Activated CD4-positive, alpha-beta T cell treated with anti-CD3 and anti-CD28 coated beads, Interleukin-2, amount 50 U/mL, for 1 hour (primary cell): ENCODE results near the gene DNAJA3.

Experiments used
- DNase-seq: peaks from one replicate; pipeline ENCODE4 v3.0.0-alpha.2; 2020

DNAJA3 gene

DNA sequence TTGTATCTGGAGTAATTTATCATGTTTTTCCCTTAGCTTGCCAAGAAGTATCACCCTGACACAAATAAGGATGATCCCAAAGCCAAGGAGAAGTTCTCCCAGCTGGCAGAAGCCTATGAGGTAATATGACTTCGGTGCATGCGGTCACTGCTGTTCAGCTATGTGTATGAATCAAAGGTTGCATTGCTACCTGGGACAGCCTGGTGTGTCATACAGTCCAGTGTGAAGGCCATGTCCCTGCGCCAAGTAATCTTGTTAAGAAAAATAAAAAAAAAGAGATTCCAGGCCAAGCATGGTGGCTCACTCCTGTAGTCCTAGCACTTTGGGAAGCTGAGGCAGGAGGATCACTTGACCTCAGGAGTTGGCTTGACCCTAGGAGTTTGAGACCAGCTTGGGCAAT lies 11.7 kb downstream of the DNAJA3 start:
- no peak for DNase-seq

DNA sequence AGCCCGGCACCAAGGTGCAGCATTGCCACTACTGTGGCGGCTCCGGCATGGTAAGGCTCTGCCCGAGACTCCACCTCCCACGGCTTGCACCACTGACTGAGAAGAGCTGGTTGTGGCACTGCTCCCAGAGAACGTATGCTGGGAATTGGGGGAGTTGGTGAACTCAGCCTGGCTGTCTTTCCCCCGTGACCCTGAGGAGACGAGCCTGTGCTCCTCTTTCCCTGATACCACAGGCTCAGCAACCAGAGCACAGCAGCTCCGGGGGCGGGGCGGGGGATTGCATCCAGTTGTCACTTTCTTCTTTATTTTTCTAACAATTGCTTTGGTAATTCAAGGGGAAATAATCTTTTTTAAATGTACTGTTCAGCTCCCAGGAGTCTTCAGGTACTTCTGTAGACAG lies 16.7 kb downstream of the DNAJA3 start:
- no peak for DNase-seq

DNA sequence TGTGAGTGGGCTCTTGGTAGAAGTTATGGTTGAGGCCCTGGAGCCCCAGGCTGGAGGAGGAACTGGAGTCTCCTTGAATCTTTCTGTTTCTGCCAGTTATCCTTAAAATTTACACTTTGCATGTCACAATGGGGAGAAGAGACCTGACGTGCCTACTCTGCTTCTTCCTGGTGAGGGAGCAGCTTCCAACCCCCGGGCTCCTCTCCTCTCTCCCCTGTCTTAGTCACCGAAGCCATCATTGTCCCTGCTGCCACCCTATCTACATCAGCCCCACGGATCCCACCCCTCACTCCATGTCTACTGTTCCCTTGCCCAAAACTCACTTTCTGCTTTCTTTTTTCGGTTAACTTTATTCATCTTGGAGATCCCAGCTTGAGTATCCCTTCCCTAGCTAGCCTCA lies 17.6 kb downstream of the DNAJA3 start:
- no peak for DNase-seq

DNA sequence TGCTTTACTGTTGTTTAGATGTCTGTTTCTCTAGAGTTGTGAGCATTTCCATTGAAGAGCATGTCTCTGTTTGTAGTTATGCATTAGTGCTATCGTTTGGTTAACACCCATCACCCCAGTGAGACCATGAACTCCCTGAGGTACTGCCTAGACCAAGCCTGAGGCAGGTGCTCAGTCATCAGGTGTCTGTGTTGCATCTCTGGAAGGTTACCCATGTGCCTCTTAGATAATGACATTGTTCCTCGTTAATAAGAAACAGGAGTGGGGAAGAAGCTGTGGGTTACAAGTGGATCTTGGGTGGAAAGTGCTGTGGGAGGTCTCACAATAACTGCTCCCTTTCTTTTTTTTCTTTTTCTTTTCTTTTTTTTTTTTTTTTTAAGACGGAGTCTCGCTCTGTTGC lies 18.3 kb downstream of the DNAJA3 start:
- DNase-seq, result no peak

DNA sequence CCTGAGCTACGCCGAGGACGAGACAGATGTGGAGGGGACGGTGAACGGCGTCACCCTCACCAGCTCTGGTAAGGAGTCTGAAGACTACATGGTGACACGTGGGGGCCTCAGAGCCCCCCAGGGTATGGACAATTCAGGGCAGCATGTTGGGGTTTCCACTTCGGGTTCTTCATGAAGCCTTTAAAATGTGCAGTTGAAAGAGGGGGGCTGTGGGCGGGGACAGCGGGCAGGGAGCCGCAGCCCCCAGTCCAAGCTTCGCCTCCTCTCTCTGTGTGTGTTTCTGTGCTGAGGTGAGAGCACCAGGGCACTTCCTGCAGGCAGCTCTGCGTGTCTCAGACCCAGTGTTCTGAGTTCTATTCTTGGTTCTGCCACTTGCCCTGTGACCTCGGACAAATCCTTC lies 24.8 kb downstream of the DNAJA3 start:
- DNase-seq, result no peak

DNA sequence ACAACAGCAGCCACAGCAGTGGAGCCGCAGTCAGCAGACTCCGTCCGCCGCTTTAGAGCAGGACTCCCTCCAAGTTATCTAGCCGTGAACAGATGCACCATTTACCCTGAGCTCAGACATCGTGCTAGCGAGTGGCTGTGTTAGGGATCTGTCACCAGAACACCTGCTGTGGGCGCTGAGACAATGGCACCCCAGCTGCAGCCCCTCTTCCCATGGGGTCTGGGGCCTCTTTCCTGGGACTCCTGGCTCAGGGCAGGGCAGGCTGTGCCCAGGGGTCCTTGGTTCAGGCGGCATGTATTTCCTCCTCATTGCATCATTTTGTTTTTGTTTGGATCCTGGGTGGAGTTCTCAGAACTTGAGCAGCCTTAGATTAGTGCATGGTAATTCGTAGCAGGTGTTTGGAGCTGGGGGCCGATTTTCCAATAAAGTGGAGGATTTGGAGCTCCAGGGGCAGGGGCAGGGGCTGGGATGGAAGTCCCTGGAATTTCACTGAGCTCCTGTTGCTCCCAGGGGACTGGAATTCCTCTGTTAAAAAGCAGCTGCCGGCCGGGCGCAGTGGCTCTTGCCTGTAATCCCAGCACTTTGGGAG lies 25.4 kb downstream of the DNAJA3 start:
- no peak for DNase-seq

DNA sequence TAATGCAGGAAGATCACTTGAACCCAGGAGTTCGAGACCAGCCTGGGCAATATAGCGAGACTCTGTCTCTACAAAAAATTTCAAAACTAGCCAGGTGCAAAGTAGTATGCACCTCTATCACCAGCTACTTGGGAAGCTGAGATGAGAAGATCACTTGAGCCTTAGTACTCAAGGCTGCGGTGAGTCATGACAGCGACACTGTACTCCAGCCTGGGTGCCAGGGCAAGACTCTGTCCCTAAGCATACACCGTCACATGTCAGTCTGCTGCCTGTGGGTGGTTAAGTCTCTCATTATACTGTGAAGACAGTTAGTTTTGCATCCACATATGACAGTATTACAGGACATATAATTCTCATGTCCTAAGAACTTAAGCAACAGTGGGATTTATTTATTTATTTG lies 27.0 kb downstream of the DNAJA3 start:
- DNase-seq, result no peak

DNA sequence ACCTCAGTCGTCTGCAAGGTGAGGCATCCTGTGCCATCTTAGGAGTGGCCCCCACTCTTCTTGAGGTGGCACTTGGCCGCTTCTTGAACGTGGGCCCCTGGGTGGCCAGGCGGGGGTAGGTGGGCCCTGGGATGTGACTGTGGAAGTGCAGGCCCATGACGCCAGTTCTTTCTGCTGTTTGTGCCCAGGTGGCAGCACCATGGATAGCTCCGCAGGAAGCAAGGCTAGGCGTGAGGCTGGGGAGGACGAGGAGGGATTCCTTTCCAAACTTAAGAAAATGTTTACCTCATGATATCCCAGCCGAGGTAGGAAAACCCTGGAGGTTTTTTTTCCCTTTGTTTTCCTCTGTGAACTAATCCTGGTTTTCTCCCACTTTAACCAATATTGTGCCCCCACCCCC lies 29.0 kb downstream of the DNAJA3 start:
- no peak for DNase-seq

DNA sequence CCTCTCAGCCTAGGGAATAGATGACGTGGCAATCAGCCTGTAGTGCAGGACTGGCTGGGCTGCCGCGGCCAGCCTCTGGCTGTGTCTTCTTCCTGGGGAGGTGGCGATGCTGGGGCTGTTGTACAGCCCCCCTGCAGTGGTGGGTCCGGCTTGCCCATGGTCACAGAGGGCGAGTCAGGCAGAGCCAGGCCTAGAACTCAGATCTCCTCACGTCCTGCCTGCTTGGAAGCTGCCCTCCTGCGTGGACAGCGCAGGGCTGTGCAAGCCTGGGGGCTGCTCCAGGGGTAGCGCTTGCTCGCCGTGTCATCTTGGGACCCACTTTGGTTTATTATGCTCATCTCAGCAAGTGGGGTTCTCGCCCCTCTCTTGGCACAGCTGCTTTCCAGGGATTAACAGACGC lies 29.4 kb downstream of the DNAJA3 start:
- DNase-seq, result no peak

DNA sequence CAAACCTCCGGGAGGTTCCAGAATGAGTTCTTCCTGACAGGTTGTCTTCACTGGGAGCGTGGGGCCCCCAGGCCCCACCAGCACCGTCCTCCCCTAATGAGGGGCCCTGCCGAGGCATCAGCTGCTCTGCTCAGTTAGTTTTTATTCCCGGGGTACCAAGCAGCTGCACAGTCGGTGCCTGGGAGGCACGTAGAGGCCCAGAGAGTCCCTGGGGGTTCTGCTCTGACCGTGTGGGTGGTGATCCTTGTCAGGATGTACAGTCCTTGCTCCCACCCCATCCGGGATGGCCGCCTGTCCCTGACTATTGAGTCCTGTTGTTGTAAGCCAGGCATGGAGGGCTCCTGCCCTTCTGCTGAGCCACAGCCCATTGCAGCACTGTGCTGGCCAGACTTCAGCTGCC lies 30.3 kb downstream of the DNAJA3 start:
- no peak for DNase-seq

DNA sequence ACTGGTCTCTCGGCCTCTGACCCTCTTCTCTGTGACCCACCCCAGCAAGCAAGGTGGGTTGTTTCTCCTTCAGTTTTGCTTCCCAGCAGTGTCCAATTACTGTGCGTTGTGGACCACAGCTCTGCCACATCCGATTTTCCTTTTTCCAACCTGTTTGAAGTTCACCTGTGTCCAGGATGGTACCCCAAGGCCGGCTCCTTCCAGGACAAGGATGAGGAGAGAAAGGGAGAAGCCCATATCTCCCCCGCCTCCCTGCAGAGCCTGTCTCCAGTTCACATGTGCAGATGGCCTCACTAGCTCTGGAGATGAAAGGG lies 35.2 kb downstream of the DNAJA3 start:
- no peak for DNase-seq

DNA sequence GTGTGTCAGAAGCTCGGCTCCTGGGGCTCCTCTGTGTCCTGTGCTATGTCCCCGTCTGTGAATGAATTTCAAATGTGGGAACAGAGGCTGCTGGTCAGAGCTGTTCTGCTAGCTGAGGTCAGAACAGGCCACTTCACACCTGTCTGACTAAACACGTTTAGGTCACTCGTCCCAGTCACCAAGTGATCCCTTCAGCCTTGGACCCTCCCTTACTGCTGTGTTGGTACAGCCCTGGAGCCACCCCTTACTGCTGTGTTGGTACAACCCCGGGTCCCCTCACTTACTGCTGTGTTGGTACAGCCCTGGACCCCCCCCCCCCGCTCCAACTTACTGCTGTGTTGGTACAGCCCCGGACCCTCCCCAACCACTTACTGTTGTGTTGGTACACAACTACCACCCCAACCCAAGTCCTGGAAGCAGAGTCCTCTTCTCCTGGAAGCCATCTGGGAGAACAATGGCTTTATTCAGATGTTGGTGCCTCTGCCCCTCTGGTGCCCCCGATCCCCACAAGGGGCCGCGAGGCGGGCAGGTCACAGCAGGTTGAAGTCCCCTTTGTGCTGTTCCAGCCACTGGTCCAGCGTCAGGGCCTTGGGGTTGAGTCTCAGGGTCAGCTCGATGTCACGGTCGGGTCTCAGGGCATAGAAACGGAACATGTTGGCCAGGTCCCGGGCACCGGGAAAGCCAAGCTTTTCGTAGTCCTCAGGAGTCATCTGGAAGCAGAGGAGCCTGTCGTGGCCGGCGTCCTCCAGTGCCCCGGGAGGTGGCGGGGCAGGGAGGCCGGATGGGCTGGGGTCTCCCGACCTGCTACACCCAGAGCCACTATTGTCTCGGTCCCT lies 35.8 kb downstream of the DNAJA3 start:
- no peak for DNase-seq

DNA sequence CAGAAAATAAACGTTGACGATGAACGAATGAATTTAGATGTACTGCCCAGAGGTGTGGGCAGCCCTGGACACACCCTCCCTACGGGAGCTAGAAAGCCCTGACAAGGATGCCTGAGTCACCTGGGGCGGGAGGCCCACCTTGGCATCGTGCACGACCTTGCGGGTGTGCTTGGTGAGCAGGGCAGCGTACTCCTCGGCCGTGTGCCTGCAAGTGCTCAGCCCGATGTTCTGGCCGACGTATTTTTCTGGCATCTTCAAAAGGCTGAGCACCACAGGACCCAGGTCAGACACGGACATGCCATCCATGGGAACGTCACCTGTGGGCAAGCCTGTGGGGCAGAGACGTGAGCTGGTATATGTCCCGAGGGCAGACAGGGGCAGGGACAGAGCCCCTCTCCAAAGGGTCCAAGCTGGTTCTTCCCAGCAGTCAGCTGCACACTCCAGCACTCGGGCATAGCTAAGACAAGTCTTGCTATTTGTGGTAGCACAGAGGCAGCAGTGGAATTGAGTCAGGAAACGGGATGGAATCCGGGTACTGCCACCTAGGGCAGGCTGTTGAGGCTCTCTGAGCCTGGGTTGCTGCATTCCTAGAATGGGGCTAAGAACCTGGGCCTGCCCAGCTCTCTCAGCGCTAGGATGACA lies 38.0 kb downstream of the DNAJA3 start:
- no peak for DNase-seq

DNA sequence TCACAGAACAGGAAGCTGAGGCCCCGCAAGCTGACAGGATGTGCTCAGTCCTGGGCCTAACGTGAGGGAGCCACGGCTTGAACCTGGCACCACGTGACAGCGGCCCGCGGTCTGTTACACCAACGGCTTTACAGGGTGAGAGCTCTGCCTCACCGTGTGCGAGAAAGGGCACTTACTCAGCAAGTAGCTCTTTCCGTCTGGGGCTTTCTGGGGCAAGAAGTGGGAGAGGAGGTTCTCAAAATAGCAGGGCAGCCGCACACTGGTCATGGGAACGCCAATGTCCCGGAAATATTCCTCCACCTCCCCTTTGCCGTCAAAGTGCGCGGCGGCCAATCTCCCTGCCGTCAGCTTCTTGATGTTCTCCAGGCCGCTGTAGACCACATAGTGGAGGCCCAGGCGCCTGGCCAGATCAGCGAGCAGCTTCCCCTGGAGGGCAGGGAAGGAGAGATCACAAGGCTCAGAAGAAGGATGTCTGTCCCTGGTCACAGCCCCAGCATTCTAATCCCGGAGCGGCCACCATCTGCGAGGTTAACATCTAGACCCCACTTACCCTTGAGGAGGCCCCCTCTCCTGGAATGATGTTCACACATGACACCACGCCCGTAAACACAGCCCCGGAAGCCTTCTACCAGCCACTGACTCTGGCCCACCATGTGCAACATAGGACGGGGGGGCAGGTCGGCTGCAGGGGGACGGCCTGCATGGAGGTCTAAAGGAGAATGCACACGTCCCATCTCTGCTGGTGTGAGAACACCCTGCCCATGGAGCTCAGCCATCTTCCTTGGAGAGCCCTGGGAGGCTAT lies 40.5 kb downstream of the DNAJA3 start:
- peak; percentile 49 for DNase-seq

DNA sequence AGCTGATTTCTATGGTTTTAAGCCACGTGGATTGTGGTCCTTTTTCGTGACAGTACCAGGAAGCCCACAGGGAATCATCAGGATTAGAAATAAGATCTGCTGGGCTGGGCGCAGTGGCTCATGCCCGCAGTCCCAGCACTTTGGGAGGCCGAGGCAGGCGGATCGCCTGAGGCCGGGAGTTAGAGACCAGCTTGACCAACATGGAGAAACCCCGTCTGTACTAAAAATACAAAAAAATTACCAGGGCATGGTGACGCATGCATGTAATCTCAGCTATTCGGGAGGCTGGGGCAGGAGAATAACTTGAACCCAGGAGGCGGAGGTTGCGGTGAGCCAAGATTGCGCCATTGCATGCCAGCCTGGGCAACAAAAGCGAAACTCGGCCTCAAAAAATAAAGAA lies 42.2 kb downstream of the DNAJA3 start:
- DNase-seq, result no peak

DNA sequence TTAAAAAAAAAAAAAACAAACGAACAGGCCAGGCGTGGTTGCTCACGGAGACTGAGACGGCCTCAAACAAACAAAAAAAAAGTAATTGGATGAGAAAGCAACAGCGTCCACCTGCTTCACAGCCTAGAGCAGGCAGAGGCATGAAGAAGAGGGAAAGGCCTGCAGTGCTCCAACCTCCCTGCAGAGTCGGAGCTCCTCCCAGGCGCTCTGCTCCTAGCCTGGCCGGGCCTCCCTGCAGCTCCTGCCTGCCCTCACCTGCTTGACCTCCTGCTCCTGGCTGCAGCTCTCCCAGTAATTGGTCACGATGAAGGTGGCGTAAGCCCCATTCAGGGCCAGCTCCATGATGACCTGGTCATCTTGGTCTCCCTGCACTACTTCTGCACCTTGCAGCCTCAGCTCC lies 43.3 kb downstream of the DNAJA3 start:
- DNase-seq, result no peak

DNA sequence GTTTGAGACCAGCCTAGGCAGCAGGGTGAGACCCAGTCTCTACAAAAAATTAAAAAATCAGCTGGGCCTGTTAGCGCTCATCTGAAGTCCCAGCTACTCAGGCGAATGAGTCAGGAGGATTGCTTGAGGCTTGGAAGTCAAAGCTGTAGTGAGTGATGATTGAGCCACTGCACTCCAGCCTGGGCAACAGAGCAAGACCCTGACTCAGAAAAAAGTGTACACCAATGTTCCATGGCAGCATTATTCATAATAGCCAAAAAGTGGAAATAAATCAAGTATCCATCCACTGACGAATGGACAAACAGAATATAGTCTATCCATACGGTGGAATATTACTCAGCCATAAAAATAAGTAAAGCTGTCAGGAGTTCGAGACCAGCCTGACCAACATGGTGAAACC lies 46.2 kb downstream of the DNAJA3 start:
- DNase-seq, result no peak

DNA sequence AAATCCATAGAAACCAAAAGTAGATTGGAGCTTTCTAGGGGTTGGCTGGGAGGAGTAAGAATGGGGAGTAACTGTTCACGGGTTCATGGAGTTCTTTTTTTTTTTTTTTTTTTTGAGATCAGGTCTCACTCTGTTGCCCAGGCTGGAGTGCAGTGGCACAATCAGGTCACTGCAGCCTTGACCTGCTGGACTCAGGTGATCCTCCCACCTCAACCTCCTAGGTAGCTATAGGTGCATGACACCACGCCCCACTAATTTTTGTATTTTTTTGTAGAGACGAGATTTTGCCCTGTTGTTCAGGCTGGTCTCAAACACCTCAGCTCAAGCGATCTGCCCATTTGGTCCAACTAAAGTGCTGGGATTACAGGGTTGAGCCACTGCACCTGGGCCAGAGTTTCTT lies 47.2 kb downstream of the DNAJA3 start:
- no peak for DNase-seq

DNA sequence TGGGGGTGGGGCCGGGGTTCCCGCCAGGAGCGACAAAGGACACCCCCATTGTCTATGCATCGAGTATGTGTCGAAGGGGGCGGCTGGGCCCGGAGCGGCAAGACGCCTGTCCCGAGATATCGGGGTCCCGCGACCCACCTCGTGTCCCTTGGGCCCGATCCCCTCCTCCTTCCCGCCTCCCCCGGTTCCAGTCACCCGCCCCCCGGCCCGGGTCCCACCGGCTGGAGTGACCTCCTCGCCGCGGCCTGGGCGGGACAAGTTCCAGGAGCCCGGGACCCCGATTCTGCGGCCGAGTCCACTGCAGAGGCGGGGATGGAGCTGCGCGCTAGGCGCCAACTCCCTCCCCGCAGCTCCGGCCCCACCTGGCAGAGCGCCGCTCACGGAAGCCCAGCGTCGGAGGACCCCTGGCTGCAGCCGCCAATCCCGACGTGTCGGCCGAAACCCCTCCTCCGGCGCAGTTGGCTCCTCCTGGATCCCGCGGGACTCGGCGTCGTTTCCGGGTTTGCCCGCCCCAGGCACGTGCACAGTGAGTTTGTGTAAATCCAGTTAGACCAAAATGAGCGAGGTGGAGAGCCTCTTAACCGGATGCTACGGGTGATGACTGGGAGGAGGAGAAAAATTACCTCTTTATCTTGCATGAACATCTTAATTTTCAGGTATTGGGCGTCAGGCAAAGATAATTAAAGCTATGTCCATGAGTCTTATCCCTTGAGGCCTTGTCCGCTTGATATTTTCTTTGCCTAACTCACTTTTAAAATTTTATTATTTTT lies 48.7 kb downstream of the DNAJA3 start, which contains the start of gene NMRAL1:
TSS of gene NMRAL1 (minus strand) at position 434 of the 770 bp plus-strand sequence. CDS start 493 bp downstream, outside the sequence.
- peak; percentile 76 for DNase-seq

DNA sequence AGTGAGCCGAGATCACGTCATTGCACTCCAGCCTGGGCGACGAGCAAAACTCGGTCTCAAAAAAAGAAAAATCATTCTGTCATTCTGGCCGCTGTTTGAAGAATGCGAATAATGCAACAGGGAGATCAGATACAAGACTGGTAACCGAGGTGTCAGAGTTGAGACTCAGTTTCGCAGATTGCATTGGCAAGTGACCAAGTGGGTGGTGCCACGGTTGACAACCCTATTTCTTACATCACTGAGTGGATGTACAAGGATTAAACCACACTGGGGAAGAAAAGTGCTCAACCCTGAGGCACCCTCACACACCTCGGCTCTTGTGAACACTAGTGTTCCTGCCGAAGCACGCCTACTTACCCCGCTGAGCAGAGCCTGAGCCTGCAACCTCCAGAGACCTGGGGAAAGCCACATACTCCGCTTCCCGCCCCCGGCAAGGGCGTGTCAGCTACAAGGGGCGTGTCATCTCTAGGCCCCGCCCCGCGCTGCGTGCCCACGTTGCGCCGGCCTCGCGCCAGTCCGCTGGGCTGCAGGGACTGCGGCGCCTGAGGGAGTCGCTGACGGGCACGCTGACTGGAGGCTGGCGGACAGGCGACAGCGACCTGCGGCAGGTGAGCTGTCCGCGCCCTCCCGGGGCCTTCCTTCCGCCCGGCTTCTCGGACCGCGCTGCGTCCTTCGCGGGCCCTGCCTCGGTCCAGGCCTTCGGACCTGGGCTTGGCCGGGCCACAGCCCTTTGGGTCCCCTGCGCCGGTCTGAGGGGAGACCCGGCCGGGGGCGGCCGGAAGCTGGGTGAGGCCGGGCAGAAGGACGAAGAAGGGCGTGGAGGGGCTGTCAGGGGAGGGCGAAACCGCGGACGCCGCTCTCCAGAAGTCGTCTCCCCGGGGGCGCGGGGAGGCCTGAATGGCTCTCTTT lies 50.5 kb downstream of the DNAJA3 start, which contains the start of gene HMOX2:
TSS of gene HMOX2 (plus strand) at position 519 of the 909 bp plus-strand sequence. CDS start 29,127 bp downstream, outside the sequence.
- DNase-seq, result peak; percentile 90

DNA sequence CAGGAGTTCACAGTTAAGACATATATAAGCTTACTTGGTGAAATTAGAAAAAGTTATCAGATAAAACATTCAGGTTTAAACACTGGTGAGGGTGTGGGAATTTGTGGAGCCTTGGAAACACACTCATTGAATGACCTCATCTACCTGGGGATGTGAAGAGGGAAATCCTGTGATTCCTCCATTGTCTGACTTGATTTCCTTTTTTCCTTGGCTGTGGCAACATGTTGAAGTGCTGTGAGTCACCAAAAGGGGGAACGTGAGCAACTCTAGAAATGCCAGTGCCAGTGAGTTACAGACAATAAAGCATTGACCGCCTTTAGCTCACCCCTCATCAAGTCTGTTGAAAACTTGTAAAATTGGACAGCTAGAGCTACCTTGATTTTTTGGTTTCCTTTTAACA lies 52.3 kb downstream of the DNAJA3 start:
- no peak for DNase-seq
